ENCODE measurements around the gene RTP3. TPM values are rescaled to one million over a fixed set of nuclear protein-coding genes. Genes with fewer than 3 reads are reported as not detected.
A peak's percentile ranks its signal among the peaks of the same experiment; 100 is the strongest.

Gene RTP3
- total RNA-seq, 2 donors from 2014 or later: not detected

DNA sequence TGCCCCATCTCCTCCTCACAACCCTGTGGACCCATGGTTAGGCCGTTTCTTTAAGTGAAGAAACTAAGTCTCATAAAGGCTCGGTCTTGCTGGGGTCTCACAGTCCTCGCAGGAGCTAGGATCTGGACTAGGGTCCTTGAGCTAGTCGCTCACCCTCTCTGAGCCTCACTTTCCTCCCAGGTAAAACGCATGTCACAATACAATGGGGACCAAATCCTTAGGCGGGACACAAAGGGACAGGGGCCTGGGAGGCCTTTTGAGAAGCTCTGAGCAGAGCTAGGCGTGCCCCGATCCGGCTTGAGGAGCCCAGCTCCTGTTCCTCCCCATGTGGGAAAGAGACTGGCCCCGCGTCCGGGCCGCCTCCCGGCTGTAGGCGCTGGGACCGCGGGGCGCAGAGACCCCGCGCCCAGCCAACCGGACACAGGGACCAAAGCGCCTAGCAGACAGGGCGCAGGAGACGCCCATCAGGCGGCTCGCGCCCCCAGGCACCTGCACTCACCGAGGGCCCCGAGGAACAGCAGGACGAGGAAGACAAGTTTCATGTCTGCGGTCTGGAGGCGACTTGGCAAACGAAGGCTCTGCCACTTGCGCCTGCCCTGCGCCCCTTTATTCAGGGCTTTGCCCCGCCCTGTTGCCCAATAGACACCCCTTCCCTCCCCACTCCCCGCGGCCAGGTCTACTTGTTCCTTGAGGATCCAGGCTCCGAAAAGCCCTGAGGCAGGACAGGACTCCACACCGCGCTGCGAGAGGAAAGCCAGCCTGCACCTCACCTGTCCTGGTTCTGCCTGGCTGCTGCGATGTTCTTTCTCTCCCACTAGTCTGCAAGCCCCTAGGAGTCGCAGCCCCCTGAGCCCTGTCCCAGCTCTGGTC, 33.2 kb upstream of the RTP3 start, which contains the start of gene LTF:
Gene LTF, minus strand, starts transcription at position 580 of the 870 bp plus-strand sequence. Its CDS starts 38 bp downstream, at position 542.
- no peaks in the 10 kb centered on the region for H3K27me3 ChIP-seq
- peaks cover 22% of the 10 kb centered on the region for H3K4me1 ChIP-seq
- ATAC-seq (no peak), DNase-seq (no peak)
- no peak within 1 kb of the TSS for H3K4me3 ChIP-seq
- no peaks in the 10 kb centered on the region for H3K36me3 ChIP-seq (replicated peaks in 1 of 2; ENCODE audit: insufficient read depth in 1 of 2, low read depth in 2 of 2)
- no peaks in the 10 kb centered on the region for H3K9me3 ChIP-seq
- 46 to 70% methylated on average over 21 to 44 of the region's 44 CpGs for WGBS, 2 donors
- peak within 1 kb of the TSS in 1 of 4 donors; percentile 48 for H3K27ac ChIP-seq
- TF ChIP-seq POLR2A (IDR thresholded peaks at IDR 0.05): no peak
- TF ChIP-seq, protein P1, sequence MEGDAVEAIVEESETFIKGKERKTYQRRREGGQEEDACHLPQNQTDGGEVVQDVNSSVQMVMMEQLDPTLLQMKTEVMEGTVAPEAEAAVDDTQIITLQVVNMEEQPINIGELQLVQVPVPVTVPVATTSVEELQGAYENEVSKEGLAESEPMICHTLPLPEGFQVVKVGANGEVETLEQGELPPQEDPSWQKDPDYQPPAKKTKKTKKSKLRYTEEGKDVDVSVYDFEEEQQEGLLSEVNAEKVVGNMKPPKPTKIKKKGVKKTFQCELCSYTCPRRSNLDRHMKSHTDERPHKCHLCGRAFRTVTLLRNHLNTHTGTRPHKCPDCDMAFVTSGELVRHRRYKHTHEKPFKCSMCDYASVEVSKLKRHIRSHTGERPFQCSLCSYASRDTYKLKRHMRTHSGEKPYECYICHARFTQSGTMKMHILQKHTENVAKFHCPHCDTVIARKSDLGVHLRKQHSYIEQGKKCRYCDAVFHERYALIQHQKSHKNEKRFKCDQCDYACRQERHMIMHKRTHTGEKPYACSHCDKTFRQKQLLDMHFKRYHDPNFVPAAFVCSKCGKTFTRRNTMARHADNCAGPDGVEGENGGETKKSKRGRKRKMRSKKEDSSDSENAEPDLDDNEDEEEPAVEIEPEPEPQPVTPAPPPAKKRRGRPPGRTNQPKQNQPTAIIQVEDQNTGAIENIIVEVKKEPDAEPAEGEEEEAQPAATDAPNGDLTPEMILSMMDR (IDR thresholded peaks at IDR 0.05): no peak
- intact Hi-C loops (cut with DNase I): no loop called here

GRCh38 chr3:46465196-46465520, 32.6 kb upstream of the RTP3 start:
- no peak for ATAC-seq
- H3K27me3 ChIP-seq: no peaks in the 10 kb centered on the region
- H3K36me3 ChIP-seq (replicated peaks in 1 of 2; ENCODE audit: insufficient read depth in 1 of 2, low read depth in 2 of 2): no peaks in the 10 kb centered on the region
- H3K27ac ChIP-seq: no peak overlapping the region
- 67 to 100% methylated on average over 1 of the region's 2 CpGs for WGBS, 2 donors
- H3K4me3 ChIP-seq: no peak overlapping the region
- intact Hi-C loops (cut with DNase I): no loop called here
- TF ChIP-seq POLR2A (IDR thresholded peaks at IDR 0.05): no peak
- TF ChIP-seq, protein P1 (IDR thresholded peaks at IDR 0.05): no peak
- no peak for DNase-seq
- no peaks in the 10 kb centered on the region for H3K9me3 ChIP-seq
- H3K4me1 ChIP-seq: peaks cover 28% of the 10 kb centered on the region

DNA sequence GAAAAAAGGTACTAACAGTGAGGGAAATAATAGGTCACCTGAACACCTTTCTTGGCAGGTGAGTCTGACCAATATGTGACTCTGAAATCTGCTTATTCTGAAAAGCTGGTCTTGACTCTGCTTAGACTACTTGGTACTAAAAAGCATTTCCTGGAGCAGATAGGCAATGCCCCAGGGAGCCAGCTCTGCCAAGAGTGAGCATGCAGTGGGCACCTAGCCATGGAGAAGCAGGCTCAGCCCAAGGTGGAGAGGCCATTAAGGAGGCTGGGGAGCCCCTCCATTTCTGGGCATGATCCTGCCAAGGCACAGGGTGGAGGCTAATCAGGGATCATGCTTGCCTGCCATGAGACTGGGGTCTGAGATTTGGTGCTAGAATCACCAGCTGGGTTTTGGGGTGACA, 31.5 kb upstream of the RTP3 start:
- Histone ChIP-seq H3K36me3 (replicated peaks in 1 of 2; ENCODE audit: insufficient read depth in 1 of 2, low read depth in 2 of 2) (no peaks in the 10 kb centered on the region), H3K27me3 (no peaks in the 10 kb centered on the region), H3K9me3 (no peaks in the 10 kb centered on the region), H3K4me3 (no peak overlapping the region), H3K27ac (peak overlapping the region in 2 of 4 donors; percentile 21 to 48), H3K4me1 (peaks cover 36% of the 10 kb centered on the region)
- intact Hi-C loops (cut with DNase I): no loop called here
- DNase-seq: peak; percentile 67 to 80 (median 74)
- peak; percentile 65 for ATAC-seq
- TF ChIP-seq, protein P1 (IDR thresholded peaks at IDR 0.05): no peak
- no peak for TF ChIP-seq POLR2A (IDR thresholded peaks at IDR 0.05)

DNA sequence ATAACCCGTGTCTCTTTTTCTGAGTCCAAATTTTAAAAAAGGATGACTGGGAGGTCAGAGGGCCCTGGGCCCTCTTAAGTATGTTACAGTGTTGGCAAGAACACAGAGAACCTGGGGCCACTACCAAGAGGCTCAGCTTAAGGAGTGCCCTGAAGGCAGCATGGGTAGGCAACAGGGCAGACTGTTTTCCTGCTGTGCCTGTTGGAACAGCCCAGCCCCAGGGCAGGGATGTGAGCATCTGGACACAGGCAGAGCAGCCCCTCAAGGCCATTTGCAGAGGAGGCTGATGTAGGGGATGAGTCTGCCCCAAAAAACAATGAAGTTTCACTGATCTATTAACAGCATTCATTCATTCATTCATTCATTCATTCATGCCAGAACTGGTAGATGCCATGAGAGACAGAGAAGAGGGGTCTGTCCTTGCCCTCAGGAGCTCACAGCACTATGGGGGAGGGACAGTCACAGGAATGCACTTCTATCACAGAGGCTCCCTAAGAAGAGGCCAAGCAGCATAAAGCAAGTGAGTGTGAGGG, 30.8 kb upstream of the RTP3 start:
- H3K9me3 ChIP-seq: no peaks in the 10 kb centered on the region
- no peak for TF ChIP-seq POLR2A (IDR thresholded peaks at IDR 0.05)
- TF ChIP-seq, protein P1 (IDR thresholded peaks at IDR 0.05): no peak
- no peak overlapping the region for H3K4me3 ChIP-seq
- peaks cover 36% of the 10 kb centered on the region for H3K4me1 ChIP-seq
- H3K36me3 ChIP-seq (replicated peaks in 1 of 2; ENCODE audit: insufficient read depth in 1 of 2, low read depth in 2 of 2): no peaks in the 10 kb centered on the region
- WGBS, 2 donors: 74 to 83% methylated on average over 1 of the region's 1 CpG
- no peak overlapping the region for H3K27ac ChIP-seq
- DNase-seq (no peak), ATAC-seq (no peak)
- intact Hi-C loops (cut with DNase I): no loop called here
- H3K27me3 ChIP-seq: no peaks in the 10 kb centered on the region

Data from body of pancreas (tissue), 4 donors.